Esophagus muscularis mucosa (tissue), 4 donors: ENCODE measurements around the gene HSBP1. TPM values are rescaled to one million over a fixed set of nuclear protein-coding genes. Genes with fewer than 3 reads are reported as not detected.

Experiments
- DNase-seq: peaks from one replicate; pipeline ENCODE4 v3.0.0-alpha.2; 2017; ENCODE audit errors: extremely low spot score
- H3K27ac ChIP-seq, 4 donors: fragments of 200-600 bp; sonication (generic); replicated peaks in 1 of 4; 1 replicate in 3 of 4; 2 replicates in 1 of 4; pipeline ENCODE4 v1.5.1; 2016 to 2019; ENCODE audit warnings: mild to moderate bottlenecking in 1 of 4
- H3K27me3 ChIP-seq, 4 donors: fragments of 200-600 bp; sonication (generic); one replicate each; pipeline versions ENCODE4 v1.5.1 to v1.6.0; 2016 to 2019
- H3K36me3 ChIP-seq, 4 donors: fragments of 200-600 bp; sonication (generic); one replicate each; pipeline ENCODE4 v1.5.1; 2016 to 2019
- H3K4me1 ChIP-seq, 4 donors: fragments of 200-600 bp; sonication (generic); one replicate each; pipeline ENCODE4 v1.5.1; 2016 to 2019
- H3K4me3 ChIP-seq, 4 donors: fragments of 200-600 bp; sonication (generic); 1 replicate in 2 of 4; 2 replicates in 2 of 4; pipeline ENCODE4 v1.5.1; 2016 to 2019; ENCODE audit warnings: mild to moderate bottlenecking in 4 of 4, moderate library complexity in 1 of 4
- H3K9me3 ChIP-seq, 4 donors: fragments of 200-600 bp; sonication (generic); 1 replicate in 3 of 4; 2 replicates in 1 of 4; pipeline ENCODE4 v1.5.1; 2016 to 2019
- CTCF ChIP-seq, 3 experiments: fragments of 200-600 bp in 2 of 3; fragments of 450-650 bp in 1 of 3; sonication (generic) in 2 of 3; IDR thresholded peaks; one replicate each; pipeline ENCODE4 v1.5.1; 2017 to 2019; ENCODE audit warnings: antibody characterized with exemption in 3 of 3, mild to moderate bottlenecking in 2 of 3, moderate library complexity in 1 of 3
- EP300 ChIP-seq: sonication (generic); formaldehyde crosslinking; IDR thresholded peaks from one replicate; pipeline ENCODE4 v1.6.1; 2017; ENCODE audit warnings: antibody characterized with exemption
- POLR2A ChIP-seq: fragments of 450-650 bp; IDR thresholded peaks from one replicate; pipeline ENCODE4 v1.6.1; 2017; ENCODE audit warnings: antibody characterized with exemption, moderate library complexity, mild to moderate bottlenecking, low read depth
- POLR2AphosphoS5 ChIP-seq, 2 donors: sonication (generic); formaldehyde crosslinking; IDR thresholded peaks; one replicate each; pipeline ENCODE4 v1.6.1; 2017; ENCODE audit warnings: antibody characterized with exemption in 2 of 2
- WGBS: methylation state at CpG from one replicate; pipeline ENCODE4 v1.1.5; 2018; 5-methylcytosine and 5-hydroxymethylcytosine counted together
- intact Hi-C: fragments of 100-400 bp; cut with DNase I; formaldehyde crosslinking; loops from one replicate; pipeline ENCODE4 v1.15.1; 2023
- total RNA-seq, 4 donors: library from RNA; depleted of rRNA; stranded (reverse); fragments of >200 nt; gene quantifications; one replicate each; pipeline versions ENCODE4 v1.1.0 to v1.2.1, GENCODE V29; 2016

The HSBP1 gene
- 10 to 100 TPM; 12.0 to 49.8 (median 26.4) TPM for total RNA-seq

GRCh38 chr16:83807710-83808572 is at the start of gene HSBP1:
Gene HSBP1 (plus strand): TSS chr16:83807978. CDS start chr16:83808077, 99 bp downstream.
- TF ChIP-seq POLR2AphosphoS5 (IDR thresholded peaks at IDR 0.05) (peak; percentile 88 to 90), CTCF (IDR thresholded peaks at IDR 0.05) (peak in 2 of 3 experiments; percentile 10 to 19), EP300 (no peak), POLR2A (no peak)
- H3K4me1 ChIP-seq: peaks cover 37 to 50% (median 39%) of the 10 kb centered on the region in 4 donors
- peak within 1 kb of the TSS; percentile 81 to 87 (median 85) for H3K27ac ChIP-seq
- WGBS: 0% methylated on average over 28 of the region's 76 CpGs
- intact Hi-C loops: loop anchor here (5.0 kb wide), 1 partner anchor 89 kb away; the partner anchor contains the start of gene MLYCD
- no peaks in the 10 kb centered on the region for H3K9me3 ChIP-seq
- H3K36me3 ChIP-seq: peaks cover 0 to 30% (median 11%) of the 10 kb centered on the region in 4 donors
- peak; percentile 99 for DNase-seq
- peak within 1 kb of the TSS; percentile 90 to 95 (median 90) for H3K4me3 ChIP-seq
- H3K27me3 ChIP-seq: no peaks in the 10 kb centered on the region

GRCh38 chr16:83762141-83762991 is 45.4 kb upstream of the HSBP1 start:
- no peaks in the 10 kb centered on the region for H3K36me3 ChIP-seq
- 71% methylated on average over 11 of the region's 11 CpGs for WGBS
- no peak overlapping the region for H3K4me3 ChIP-seq
- DNase-seq: no peak
- peaks cover 0 to 11% (median 4%) of the 10 kb centered on the region in 4 donors for H3K9me3 ChIP-seq
- H3K4me1 ChIP-seq: no peaks in the 10 kb centered on the region
- no peak overlapping the region for H3K27ac ChIP-seq
- intact Hi-C loops: no loop called here
- no peaks in the 10 kb centered on the region for H3K27me3 ChIP-seq
- TF ChIP-seq CTCF (IDR thresholded peaks at IDR 0.05) (no peak), POLR2A (no peak), POLR2AphosphoS5 (IDR thresholded peaks at IDR 0.05) (no peak)

GRCh38 chr16:83762992-83763358 is 44.8 kb upstream of the HSBP1 start:
- intact Hi-C loops: no loop called here
- Histone ChIP-seq H3K4me3 (no peak overlapping the region), H3K9me3 (peaks cover 0 to 11% (median 4%) of the 10 kb centered on the region in 4 donors), H3K4me1 (no peaks in the 10 kb centered on the region), H3K27ac (no peak overlapping the region), H3K36me3 (no peaks in the 10 kb centered on the region), H3K27me3 (no peaks in the 10 kb centered on the region)
- WGBS: 74% methylated on average over 5 of the region's 5 CpGs
- no peak for TF ChIP-seq CTCF (IDR thresholded peaks at IDR 0.05)
- DNase-seq: no peak

GRCh38 chr16:83768986-83769385 is 38.8 kb upstream of the HSBP1 start:
- H3K4me1 ChIP-seq: peaks cover 0 to 14% (median 6%) of the 10 kb centered on the region in 4 donors
- no peaks in the 10 kb centered on the region for H3K36me3 ChIP-seq
- intact Hi-C loops: no loop called here
- WGBS: 27% methylated on average over 2 of the region's 2 CpGs
- no peaks in the 10 kb centered on the region for H3K9me3 ChIP-seq
- TF ChIP-seq CTCF (IDR thresholded peaks at IDR 0.05): no peak
- TF ChIP-seq POLR2AphosphoS5 (IDR thresholded peaks at IDR 0.05): no peak
- no peak for TF ChIP-seq POLR2A
- TF ChIP-seq EP300: no peak
- no peaks in the 10 kb centered on the region for H3K27me3 ChIP-seq
- H3K4me3 ChIP-seq: no peak overlapping the region
- no peak for DNase-seq
- peak overlapping the region in 1 of 4 donors; percentile 22 for H3K27ac ChIP-seq
